ENCODE data around the gene ANKS1A. TPM values are rescaled to one million over a fixed set of nuclear protein-coding genes. Genes with fewer than 3 reads are reported as not detected.

Gene ANKS1A
- total RNA-seq, 1 experiment from 2014 or later, result 28.5 TPM

DNA sequence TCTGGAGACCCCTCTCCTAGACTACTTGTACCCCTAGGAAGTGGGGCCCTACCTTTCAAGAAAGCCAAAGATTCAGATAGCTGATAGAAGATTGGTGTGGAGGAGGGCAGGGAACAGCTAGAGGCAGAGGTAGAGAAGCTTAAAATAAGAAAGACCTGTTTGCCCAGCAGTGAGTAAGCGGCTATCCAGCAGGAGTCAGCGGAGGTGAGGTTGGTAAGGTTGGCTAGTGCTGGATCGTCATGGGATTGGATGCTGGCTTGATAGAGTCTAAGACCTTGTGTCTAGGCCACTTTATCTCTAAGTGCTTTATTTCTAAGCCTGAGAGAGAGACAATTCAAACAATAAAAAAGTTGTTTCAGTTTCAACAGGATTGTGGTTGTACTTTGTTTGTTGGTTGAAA is 19.1 kb downstream of the ANKS1A start:
- peaks cover 21% of the 10 kb centered on the region for H3K4me1 ChIP-seq (replicated peaks; ENCODE audit: insufficient read depth)
- intact Hi-C loops (cut with micrococcal nuclease; ENCODE audit: unreplicated experiment), result no loop called here
- peaks cover 12% of the 10 kb centered on the region; the same call in 1 of the 2 replicates for H4K20me1 ChIP-seq (ENCODE audit: insufficient read depth)
- no peaks in the 10 kb centered on the region for H3K36me3 ChIP-seq (ENCODE audit: low read depth)
- no peaks in the 10 kb centered on the region for H3K9me2 ChIP-seq (ENCODE audit: insufficient read depth)
- ChIA-PET POLR2A (ENCODE audit: unreplicated experiment) (no interaction called here), CTCF (no interaction called here)
- DNase-seq, result no peak
- TF ChIP-seq CTCF (conservative IDR thresholded peaks at IDR 0.05), result no peak
- no peak for TF ChIP-seq EZH2 (IDR thresholded peaks at IDR 0.05; ENCODE audit: low read depth)
- no peaks in the 10 kb centered on the region for H3K27me3 ChIP-seq (ENCODE audit: insufficient read depth, low read depth)
- H3F3A ChIP-seq (ENCODE audit: insufficient read depth, low read depth), result peaks cover 20% of the 10 kb centered on the region; the same call in 1 of the 2 replicates
- H3K27ac ChIP-seq, result no peak overlapping the region
- H3K9me3 ChIP-seq (ENCODE audit: insufficient read depth, low read depth), result no peaks in the 10 kb centered on the region
- H3K4me3 ChIP-seq, result no peak overlapping the region
- no peak overlapping the region for H3K4me2 ChIP-seq
- H2AFZ ChIP-seq, result no peak overlapping the region
- peaks cover 69% of the 10 kb centered on the region for H3K79me2 ChIP-seq (ENCODE audit: low read depth)
- BruUV-seq (replicated peaks), result no TSS peak

DNA sequence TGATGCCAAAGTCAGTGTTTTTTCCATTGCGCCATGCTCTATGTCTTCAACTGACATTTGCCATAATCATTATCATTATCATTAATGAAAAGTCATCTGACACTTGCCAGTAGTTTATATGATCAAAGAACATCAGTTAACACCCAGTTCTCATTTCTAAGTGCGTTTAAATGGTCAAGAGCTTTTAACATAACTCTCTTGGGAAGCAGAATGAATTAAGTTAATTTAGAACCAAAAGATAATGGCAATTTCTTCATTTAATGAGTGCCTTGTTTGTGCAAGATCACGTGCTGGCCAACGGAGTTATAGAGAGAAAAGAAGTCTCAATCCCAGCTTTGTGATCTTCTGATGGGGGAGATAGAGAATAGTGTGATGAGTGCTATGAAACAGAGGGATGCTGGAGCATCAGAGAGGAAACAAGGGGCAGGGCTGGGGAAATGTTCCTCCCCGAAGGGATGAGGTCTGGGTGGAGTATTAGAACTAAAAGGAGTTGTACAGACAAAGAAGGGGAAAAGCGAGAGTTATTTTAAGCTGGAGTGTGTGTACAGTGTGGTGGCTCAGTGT is 20.3 kb downstream of the ANKS1A start:
- H3K36me3 ChIP-seq (ENCODE audit: low read depth), result no peaks in the 10 kb centered on the region
- H3K4me1 ChIP-seq (replicated peaks; ENCODE audit: insufficient read depth), result peaks cover 23% of the 10 kb centered on the region
- H3K4me2 ChIP-seq, result no peak overlapping the region
- peaks cover 20% of the 10 kb centered on the region; the same call in 1 of the 2 replicates for H3F3A ChIP-seq (ENCODE audit: insufficient read depth, low read depth)
- DNase-seq, result no peak
- H3K9me3 ChIP-seq (ENCODE audit: insufficient read depth, low read depth), result no peaks in the 10 kb centered on the region
- H3K27ac ChIP-seq, result no peak overlapping the region
- H2AFZ ChIP-seq, result no peak overlapping the region
- TF ChIP-seq CTCF (conservative IDR thresholded peaks at IDR 0.05) (no peak), EZH2 (IDR thresholded peaks at IDR 0.05; ENCODE audit: low read depth) (no peak)
- no peak overlapping the region for H3K4me3 ChIP-seq
- peaks cover 18% of the 10 kb centered on the region for H4K20me1 ChIP-seq (ENCODE audit: insufficient read depth)
- no TSS peak for BruUV-seq (replicated peaks)
- H3K79me2 ChIP-seq (ENCODE audit: low read depth), result peaks cover 66% of the 10 kb centered on the region
- H3K9me2 ChIP-seq (ENCODE audit: insufficient read depth), result no peaks in the 10 kb centered on the region
- ChIA-PET POLR2A (ENCODE audit: unreplicated experiment) (no interaction called here), CTCF (no interaction called here)
- intact Hi-C loops (cut with micrococcal nuclease; ENCODE audit: unreplicated experiment), result no loop called here
- no peaks in the 10 kb centered on the region for H3K27me3 ChIP-seq (ENCODE audit: insufficient read depth, low read depth)

- H3K79me2 ChIP-seq (ENCODE audit: low read depth), result peaks cover 73% of the 10 kb centered on the region
- H3F3A ChIP-seq (ENCODE audit: insufficient read depth, low read depth), result peaks cover 20% of the 10 kb centered on the region; the same call in 1 of the 2 replicates
- peaks cover 27% of the 10 kb centered on the region for H4K20me1 ChIP-seq (ENCODE audit: insufficient read depth)
- H3K27ac ChIP-seq, result no peak overlapping the region
- ChIA-PET CTCF (no interaction called here), POLR2A (ENCODE audit: unreplicated experiment) (no interaction called here)
- intact Hi-C loops (cut with micrococcal nuclease; ENCODE audit: unreplicated experiment), result no loop called here
- H3K9me3 ChIP-seq (ENCODE audit: insufficient read depth, low read depth), result no peaks in the 10 kb centered on the region
- no TSS peak for BruUV-seq (replicated peaks)
- H3K9me2 ChIP-seq (ENCODE audit: insufficient read depth), result no peaks in the 10 kb centered on the region
- no peak overlapping the region for H3K4me3 ChIP-seq
- H3K36me3 ChIP-seq (ENCODE audit: low read depth), result no peaks in the 10 kb centered on the region
- DNase-seq, result peak in 1 of 2 experiments; percentile 60
- peaks cover 23% of the 10 kb centered on the region for H3K4me1 ChIP-seq (replicated peaks; ENCODE audit: insufficient read depth)
- no peak for TF ChIP-seq CTCF (conservative IDR thresholded peaks at IDR 0.05)
- TF ChIP-seq EZH2 (IDR thresholded peaks at IDR 0.05; ENCODE audit: low read depth), result no peak
- peak overlapping the region; percentile 5; the same call in 1 of the 2 replicates for H3K4me2 ChIP-seq
- H3K27me3 ChIP-seq (ENCODE audit: insufficient read depth, low read depth), result no peaks in the 10 kb centered on the region
- H2AFZ ChIP-seq, result no peak overlapping the region
These were observed 22.8 kb downstream of the ANKS1A start for GRCh38 chr6:34911822-34912221.

Data from PC-9 (cell line).